Keratinocyte (primary cell): ENCODE measurements around the gene B4GALNT2. TPM values are rescaled to one million over a fixed set of nuclear protein-coding genes. Genes with fewer than 3 reads are reported as not detected.

Experiments used
- DNase-seq: peaks from one replicate; pipeline ENCODE4 v3.0.0-alpha.2; 2011; ENCODE audit warnings: low read depth, missing footprints, low spot score
- FAIRE-seq: peaks from 2 replicates; lab custom pipeline; 2011; peaks lifted over from hg19 to GRCh38; lab: Jason Lieb, UNC
- H2AFZ ChIP-seq: 2 replicates; pipeline ENCODE4 v1.6.0; 2012; ENCODE audit warnings: low read length, control low read depth, inconsistent platforms; ENCODE audit not compliant: control insufficient read depth
- H3K27ac ChIP-seq: 2 replicates; pipeline ENCODE4 v1.5.1; 2011; ENCODE audit warnings: low read length; ENCODE audit not compliant: control insufficient read depth, insufficient read depth
- H3K27me3 ChIP-seq: 3 replicates; pipeline ENCODE4 v1.6.0; 2011; ENCODE audit warnings: low read length; ENCODE audit not compliant: control insufficient read depth, insufficient read depth; ENCODE audit errors: extremely low read depth
- H3K36me3 ChIP-seq, 2 experiments: 2 replicates in 1 of 2; 3 replicates in 1 of 2; pipeline ENCODE4 v1.5.1; 2011; ENCODE audit warnings: low read length in 2 of 2, mild to moderate bottlenecking in 1 of 2; ENCODE audit not compliant: control insufficient read depth in 2 of 2, insufficient read depth in 2 of 2; ENCODE audit errors: extremely low read depth in 1 of 2
- H3K4me1 ChIP-seq: 3 replicates; pipeline ENCODE4 v1.5.1; 2011; ENCODE audit warnings: low read length; ENCODE audit not compliant: control insufficient read depth, insufficient read depth; ENCODE audit errors: extremely low read depth
- H3K4me2 ChIP-seq: 3 replicates; pipeline ENCODE4 v1.6.0; 2011; ENCODE audit warnings: low read depth, low read length; ENCODE audit not compliant: control insufficient read depth, insufficient read depth; ENCODE audit errors: extremely low read depth
- H3K4me3 ChIP-seq, 3 experiments: fragments of 200-600 bp in 1 of 3; sonication (generic) in 1 of 3; 2 replicates in 2 of 3; 3 replicates in 1 of 3; pipeline ENCODE4 v1.5.1; 2011 to 2016; ENCODE audit warnings: low read length in 3 of 3, mild to moderate bottlenecking in 3 of 3, control low read depth in 2 of 3, inconsistent platforms in 1 of 3, low read depth in 1 of 3, mixed read lengths in 1 of 3, mixed run types in 1 of 3, moderate library complexity in 1 of 3; ENCODE audit not compliant: control insufficient read depth in 2 of 3, insufficient read depth in 2 of 3; ENCODE audit errors: extremely low read depth in 1 of 3
- H3K79me2 ChIP-seq: 2 replicates; pipeline ENCODE4 v1.6.0; 2012; ENCODE audit warnings: low read length; ENCODE audit not compliant: control insufficient read depth, insufficient read depth
- H3K9ac ChIP-seq: 3 replicates; pipeline ENCODE4 v1.6.0; 2011; ENCODE audit warnings: low read length; ENCODE audit not compliant: control insufficient read depth, insufficient read depth; ENCODE audit errors: extremely low read depth
- H3K9me1 ChIP-seq: 3 replicates; pipeline ENCODE4 v1.6.0; 2011; ENCODE audit warnings: low read length; ENCODE audit not compliant: control insufficient read depth, insufficient read depth; ENCODE audit errors: extremely low read depth
- H3K9me3 ChIP-seq: 2 replicates; pipeline ENCODE4 v1.5.1; 2012; ENCODE audit warnings: low read depth, low read length; ENCODE audit not compliant: control insufficient read depth
- H4K20me1 ChIP-seq: 3 replicates; pipeline ENCODE4 v1.6.0; 2011; ENCODE audit warnings: low read length; ENCODE audit not compliant: control insufficient read depth, insufficient read depth; ENCODE audit errors: extremely low read depth
- EZH2 ChIP-seq: IDR thresholded peaks from one replicate; pipeline ENCODE4 v1.6.1; 2012; ENCODE audit warnings: inconsistent platforms, mild to moderate bottlenecking, low read length, moderate library complexity
- dilution Hi-C: fragments of 300-500 bp; cut with MboI; formaldehyde crosslinking; loops from one replicate; pipeline ENCODE4 v1.7.0; 2020; ENCODE audit warnings: low sequenced_read_pairs; ENCODE audit not compliant: extremely low pct_ligation_motif_present
- polyA plus RNA-seq, 5 experiments: library from polyadenylated mRNA; depleted of rRNA in 3 of 5; stranded (reverse) in 3 of 5; stranded (forward) in 1 of 5; unstranded in 1 of 5; fragments of >200 nt; gene quantifications; 1 replicate in 1 of 5; 2 replicates in 3 of 5; 3 replicates in 1 of 5; pipeline versions ENCODE4 v1.2.1 to v1.2.3, GENCODE V29; 2011 to 2012; ENCODE audit warnings: missing spikeins in 2 of 5, low read depth in 1 of 5, low replicate concordance in 1 of 5
- TF ChIP-seq, protein P1 (sequence below), 3 experiments: IDR thresholded peaks in 1 of 3; conservative IDR thresholded peaks in 1 of 3; optimal IDR thresholded peaks in 1 of 3; 2 replicates in 2 of 3; 3 replicates in 1 of 3; pipeline versions ENCODE3 to v1.5.1; 2011; ENCODE audit warnings: low read length in 3 of 3, mild to moderate bottlenecking in 3 of 3, moderate library complexity in 2 of 3, control low read depth in 1 of 3, inconsistent platforms in 1 of 3; ENCODE audit not compliant: insufficient read depth in 2 of 3; ENCODE audit errors: extremely low read depth in 1 of 3

B4GALNT2 gene
- polyA plus RNA-seq, 1 donor (not counting 4 experiments of a cell fraction or from before 2014, with no cell fraction given): 0.01 TPM

DNA sequence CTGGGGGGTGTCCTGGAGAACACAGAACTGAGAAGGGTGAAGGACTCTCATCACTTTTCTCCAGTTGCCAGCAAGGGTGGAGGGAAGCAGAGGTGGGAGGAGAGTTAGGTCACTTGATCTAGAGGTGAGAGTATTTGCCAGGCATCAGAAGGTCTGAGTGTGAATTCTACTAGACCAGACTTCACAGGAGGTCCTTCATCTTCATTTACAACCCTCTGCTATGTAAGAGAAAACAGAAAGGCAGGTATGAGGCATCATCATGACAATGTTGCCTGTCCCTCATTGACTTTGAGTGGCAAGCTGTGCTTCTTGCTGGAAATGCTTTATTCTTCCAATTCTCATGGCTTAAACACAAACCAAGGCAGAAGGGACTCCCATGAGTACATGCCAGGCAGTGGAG, 45.9 kb upstream of the B4GALNT2 start:
- dilution Hi-C loops: no loop called here
- no peak overlapping the region for H3K4me3 ChIP-seq
- no peak overlapping the region for H3K4me2 ChIP-seq
- no peak for DNase-seq
- H3K9me3 ChIP-seq: no peaks in the 10 kb centered on the region
- H3K27me3 ChIP-seq: peaks cover 5% of the 10 kb centered on the region
- no peaks in the 10 kb centered on the region for H3K79me2 ChIP-seq
- no peak overlapping the region for H3K9ac ChIP-seq
- H3K4me1 ChIP-seq: no peaks in the 10 kb centered on the region
- no peak overlapping the region for H3K27ac ChIP-seq
- H3K36me3 ChIP-seq: no peaks in the 10 kb centered on the region
- no peak for FAIRE-seq
- no peaks in the 10 kb centered on the region for H4K20me1 ChIP-seq
- no peak overlapping the region for H2AFZ ChIP-seq
- TF ChIP-seq, protein P1, sequence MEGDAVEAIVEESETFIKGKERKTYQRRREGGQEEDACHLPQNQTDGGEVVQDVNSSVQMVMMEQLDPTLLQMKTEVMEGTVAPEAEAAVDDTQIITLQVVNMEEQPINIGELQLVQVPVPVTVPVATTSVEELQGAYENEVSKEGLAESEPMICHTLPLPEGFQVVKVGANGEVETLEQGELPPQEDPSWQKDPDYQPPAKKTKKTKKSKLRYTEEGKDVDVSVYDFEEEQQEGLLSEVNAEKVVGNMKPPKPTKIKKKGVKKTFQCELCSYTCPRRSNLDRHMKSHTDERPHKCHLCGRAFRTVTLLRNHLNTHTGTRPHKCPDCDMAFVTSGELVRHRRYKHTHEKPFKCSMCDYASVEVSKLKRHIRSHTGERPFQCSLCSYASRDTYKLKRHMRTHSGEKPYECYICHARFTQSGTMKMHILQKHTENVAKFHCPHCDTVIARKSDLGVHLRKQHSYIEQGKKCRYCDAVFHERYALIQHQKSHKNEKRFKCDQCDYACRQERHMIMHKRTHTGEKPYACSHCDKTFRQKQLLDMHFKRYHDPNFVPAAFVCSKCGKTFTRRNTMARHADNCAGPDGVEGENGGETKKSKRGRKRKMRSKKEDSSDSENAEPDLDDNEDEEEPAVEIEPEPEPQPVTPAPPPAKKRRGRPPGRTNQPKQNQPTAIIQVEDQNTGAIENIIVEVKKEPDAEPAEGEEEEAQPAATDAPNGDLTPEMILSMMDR (optimal IDR thresholded peaks at IDR 0.05 in 1 of 3, IDR thresholded peaks at IDR 0.05 in 1 of 3, conservative IDR thresholded peaks at IDR 0.05 in 1 of 3; ENCODE audit: extremely low read depth in 1 of 3, insufficient read depth in 2 of 3, low read length in 3 of 3): no peak
- no peak for TF ChIP-seq EZH2
- H3K9me1 ChIP-seq: no peaks in the 10 kb centered on the region

DNA sequence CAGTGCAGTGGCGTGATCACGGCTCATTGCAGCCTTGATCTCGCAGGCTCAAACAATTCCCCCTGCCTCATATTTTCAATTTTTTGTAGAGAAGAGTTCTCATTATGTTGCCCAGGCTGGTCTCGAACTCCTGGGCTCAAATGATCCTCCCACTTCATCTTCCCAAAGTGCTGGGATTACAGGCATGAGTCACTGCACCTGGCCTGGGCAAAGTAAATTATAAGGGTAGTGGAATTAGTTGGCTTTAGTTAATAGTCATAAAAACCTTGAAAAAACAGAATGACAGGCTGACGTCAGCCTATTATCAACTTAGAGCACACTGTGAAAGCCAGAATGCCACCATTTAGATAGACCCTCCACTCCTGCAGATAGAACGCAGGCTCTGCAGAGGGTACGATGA, 43.5 kb upstream of the B4GALNT2 start:
- DNase-seq (no peak), FAIRE-seq (no peak)
- Histone ChIP-seq H3K27me3 (peaks cover 5% of the 10 kb centered on the region), H3K9me1 (no peaks in the 10 kb centered on the region), H3K36me3 (no peaks in the 10 kb centered on the region), H3K4me3 (no peak overlapping the region), H3K9me3 (no peaks in the 10 kb centered on the region), H3K4me1 (no peaks in the 10 kb centered on the region), H3K27ac (no peak overlapping the region), H3K4me2 (no peak overlapping the region), H3K79me2 (no peaks in the 10 kb centered on the region), H2AFZ (no peak overlapping the region), H4K20me1 (no peaks in the 10 kb centered on the region), H3K9ac (no peak overlapping the region)
- TF ChIP-seq, protein P1 (optimal IDR thresholded peaks at IDR 0.05 in 1 of 3, IDR thresholded peaks at IDR 0.05 in 1 of 3, conservative IDR thresholded peaks at IDR 0.05 in 1 of 3; ENCODE audit: extremely low read depth in 1 of 3, insufficient read depth in 2 of 3, low read length in 3 of 3): no peak
- TF ChIP-seq EZH2: no peak
- dilution Hi-C loops: no loop called here
